ENCODE data around the gene HSPA1A. TPM values are rescaled to one million over a fixed set of nuclear protein-coding genes. Genes with fewer than 3 reads are reported as not detected.

The HSPA1A gene
- total and polyA plus RNA-seq, 10 donors, result 16.4 to 384 (median 122) TPM

- intact Hi-C loops (cut with DNase I; ENCODE audit: low total_unique reads), result no loop called here
- WGBS, 5 donors, result 8 to 18% (median 14%) methylated on average over 11 to 15 of the region's 15 CpGs
- peak; percentile 77 to 85 (median 78) for TF ChIP-seq POLR2AphosphoS5 (IDR thresholded peaks at IDR 0.05)
- TF ChIP-seq, protein P1, sequence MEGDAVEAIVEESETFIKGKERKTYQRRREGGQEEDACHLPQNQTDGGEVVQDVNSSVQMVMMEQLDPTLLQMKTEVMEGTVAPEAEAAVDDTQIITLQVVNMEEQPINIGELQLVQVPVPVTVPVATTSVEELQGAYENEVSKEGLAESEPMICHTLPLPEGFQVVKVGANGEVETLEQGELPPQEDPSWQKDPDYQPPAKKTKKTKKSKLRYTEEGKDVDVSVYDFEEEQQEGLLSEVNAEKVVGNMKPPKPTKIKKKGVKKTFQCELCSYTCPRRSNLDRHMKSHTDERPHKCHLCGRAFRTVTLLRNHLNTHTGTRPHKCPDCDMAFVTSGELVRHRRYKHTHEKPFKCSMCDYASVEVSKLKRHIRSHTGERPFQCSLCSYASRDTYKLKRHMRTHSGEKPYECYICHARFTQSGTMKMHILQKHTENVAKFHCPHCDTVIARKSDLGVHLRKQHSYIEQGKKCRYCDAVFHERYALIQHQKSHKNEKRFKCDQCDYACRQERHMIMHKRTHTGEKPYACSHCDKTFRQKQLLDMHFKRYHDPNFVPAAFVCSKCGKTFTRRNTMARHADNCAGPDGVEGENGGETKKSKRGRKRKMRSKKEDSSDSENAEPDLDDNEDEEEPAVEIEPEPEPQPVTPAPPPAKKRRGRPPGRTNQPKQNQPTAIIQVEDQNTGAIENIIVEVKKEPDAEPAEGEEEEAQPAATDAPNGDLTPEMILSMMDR (IDR thresholded peaks at IDR 0.05 in 8 of 11, conservative IDR thresholded peaks at IDR 0.05 in 3 of 11), result no peak
- no peak for TF ChIP-seq POLR2A (IDR thresholded peaks at IDR 0.05)
- DNase-seq, result peak; percentile 90
- Histone ChIP-seq H3K4me1 (peaks cover 9 to 42% (median 26%) of the 10 kb centered on the region in 6 donors), H3K4me3 (peak within 1 kb of the TSS in 1 of 8 donors; percentile 44), H3K27ac (peak within 1 kb of the TSS in 6 of 8 donors; percentile 7 to 80 (median 32)), H3K9me3 (no peaks in the 10 kb centered on the region), H3K27me3 (replicated peaks in 1 of 7) (no peaks in the 10 kb centered on the region), H3K36me3 (peaks cover 0 to 47% (median 41%) of the 10 kb centered on the region in 6 donors)
These were observed 38.2 kb upstream of the HSPA1A start, which contains the start of gene VWA7 for GRCh38 chr6:31776989-31777666. VWA7 (minus strand) TSS chr6:31777328; CDS start chr6:31776779, 549 bp downstream.

DNA sequence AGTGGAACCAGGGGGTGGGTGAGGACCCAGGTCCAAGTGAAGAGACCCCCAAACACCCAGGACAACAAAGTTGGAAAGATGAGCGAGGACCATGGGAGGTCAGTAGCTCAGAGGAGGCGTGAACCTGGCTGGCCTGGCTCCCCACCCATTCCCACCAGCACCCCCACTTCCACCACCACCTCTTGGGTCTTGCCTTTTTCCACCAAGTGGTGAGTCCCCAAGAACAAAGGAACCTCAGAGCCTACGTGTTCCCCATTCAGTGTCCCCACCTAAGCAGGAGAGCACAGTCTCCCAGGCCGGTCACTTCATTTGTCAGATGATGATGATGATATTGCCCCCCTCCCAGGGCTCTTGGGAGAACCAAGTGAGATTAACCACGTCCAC is 37.7 kb upstream of the HSPA1A start:
- peak; percentile 36 for DNase-seq
- Histone ChIP-seq H3K4me3 (no peak overlapping the region), H3K27me3 (replicated peaks in 1 of 7) (no peaks in the 10 kb centered on the region), H3K27ac (peak overlapping the region in 4 of 8 donors; percentile 20 to 80 (median 56)), H3K9me3 (no peaks in the 10 kb centered on the region), H3K36me3 (peaks cover 0 to 52% (median 46%) of the 10 kb centered on the region in 6 donors), H3K4me1 (peaks cover 9 to 38% (median 21%) of the 10 kb centered on the region in 6 donors)
- no peak for TF ChIP-seq POLR2A (IDR thresholded peaks at IDR 0.05)
- 87 to 94% (median 88%) methylated on average over 5 of the region's 5 CpGs for WGBS, 5 donors
- intact Hi-C loops (cut with DNase I; ENCODE audit: low total_unique reads), result no loop called here

- Histone ChIP-seq H3K27ac (peak overlapping the region in 1 of 8 donors; percentile 80), H3K4me1 (peaks cover 9 to 33% (median 16%) of the 10 kb centered on the region in 6 donors), H3K4me3 (no peak overlapping the region), H3K27me3 (replicated peaks in 1 of 7) (no peaks in the 10 kb centered on the region), H3K36me3 (peaks cover 0 to 57% (median 52%) of the 10 kb centered on the region in 6 donors), H3K9me3 (no peaks in the 10 kb centered on the region)
- no peak for DNase-seq
- intact Hi-C loops (cut with DNase I; ENCODE audit: low total_unique reads), result no loop called here
- TF ChIP-seq POLR2A (IDR thresholded peaks at IDR 0.05) (no peak), POLR2AphosphoS5 (IDR thresholded peaks at IDR 0.05) (no peak)
- TF ChIP-seq, protein P1 (IDR thresholded peaks at IDR 0.05 in 8 of 11, conservative IDR thresholded peaks at IDR 0.05 in 3 of 11), result no peak
- 93 to 99% (median 96%) methylated on average over 5 of the region's 5 CpGs for WGBS, 5 donors
These were observed 37.1 kb upstream of the HSPA1A start for GRCh38 chr6:31778193-31778592.

DNA sequence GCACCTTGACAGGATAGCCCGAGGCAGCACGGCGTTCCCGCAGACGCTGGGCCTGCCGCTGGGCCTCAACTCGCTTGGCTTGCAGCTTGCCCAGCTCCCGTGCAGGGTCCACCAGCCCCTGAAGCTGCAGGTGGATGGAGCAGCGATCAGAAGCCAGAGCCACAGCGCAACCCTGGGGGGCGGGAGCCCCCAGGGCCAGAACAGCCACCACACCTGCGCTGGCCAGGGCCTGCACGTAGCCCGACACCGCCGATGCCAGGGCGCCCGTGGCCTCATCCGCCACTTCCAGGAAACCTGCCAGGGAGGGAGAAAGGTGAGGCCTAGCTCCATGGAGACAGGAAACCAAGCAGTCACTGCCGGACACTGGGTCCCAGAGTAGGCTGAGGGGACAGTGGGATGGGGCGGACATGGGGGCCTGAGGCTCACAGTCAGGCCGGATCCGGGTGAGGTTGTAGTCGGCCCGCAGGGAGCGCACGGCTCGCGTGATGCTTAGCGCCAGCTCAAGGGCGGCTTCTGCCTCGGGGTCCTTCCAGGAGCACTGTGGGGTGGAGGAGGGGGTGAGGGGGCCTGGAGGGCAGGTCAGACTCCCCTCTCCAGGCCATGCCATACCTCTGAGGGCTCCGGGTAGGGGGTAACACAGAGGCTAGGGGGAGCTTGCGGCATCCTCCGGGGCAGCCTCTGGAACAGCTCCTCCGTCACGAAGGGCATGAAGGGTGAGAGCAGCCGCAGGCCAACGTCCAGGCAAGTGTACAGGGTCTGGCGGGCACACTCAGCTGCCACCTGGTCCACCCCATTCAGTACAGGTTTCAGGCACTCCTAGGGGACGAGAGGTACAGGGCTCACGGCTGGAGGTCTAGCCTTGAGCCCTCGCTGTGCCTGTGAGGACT is 36.1 kb upstream of the HSPA1A start:
- peaks cover 0 to 68% (median 61%) of the 10 kb centered on the region in 6 donors for H3K36me3 ChIP-seq
- intact Hi-C loops (cut with DNase I; ENCODE audit: low total_unique reads), result no loop called here
- H3K4me1 ChIP-seq, result peaks cover 9 to 30% (median 16%) of the 10 kb centered on the region in 6 donors
- H3K9me3 ChIP-seq, result no peaks in the 10 kb centered on the region
- 94 to 97% (median 95%) methylated on average over 23 to 43 of the region's 43 CpGs for WGBS, 5 donors
- TF ChIP-seq, protein P1 (IDR thresholded peaks at IDR 0.05 in 8 of 11, conservative IDR thresholded peaks at IDR 0.05 in 3 of 11), result no peak
- TF ChIP-seq POLR2A (IDR thresholded peaks at IDR 0.05) (no peak), POLR2AphosphoS5 (IDR thresholded peaks at IDR 0.05) (no peak)
- no peak overlapping the region for H3K27ac ChIP-seq
- no peaks in the 10 kb centered on the region for H3K27me3 ChIP-seq (replicated peaks in 1 of 7)
- H3K4me3 ChIP-seq, result no peak overlapping the region
- no peak for DNase-seq

All from spleen (tissue), 11 donors.